Ovary (tissue), 9 donors: ENCODE data around the gene IBA57. TPM values are rescaled to one million over a fixed set of nuclear protein-coding genes. Genes with fewer than 3 reads are reported as not detected.

Experiments used
- DNase-seq, 5 donors: peaks; one replicate each; pipeline ENCODE4 v3.0.0-alpha.2; 2019 to 2020
- H3K27ac ChIP-seq, 2 donors: fragments of 200-600 bp; one replicate each; pipeline versions ENCODE4 v1.5.1 to v1.8.0; 2019 to 2022
- H3K27me3 ChIP-seq: fragments of 200-600 bp; one replicate; pipeline ENCODE4 v1.8.0; 2022
- H3K36me3 ChIP-seq: fragments of 200-600 bp; sonication (generic); one replicate; pipeline ENCODE4 v1.5.1; 2019
- H3K4me1 ChIP-seq: one replicate; pipeline ENCODE4 v1.8.1; 2013; ENCODE audit warnings: mild to moderate bottlenecking, moderate library complexity; ENCODE audit not compliant: insufficient read depth
- H3K4me3 ChIP-seq: fragments of 200-600 bp; sonication (generic); one replicate; pipeline ENCODE4 v1.5.1; 2017
- H3K9me3 ChIP-seq, 2 donors: fragments of 200-600 bp in 1 of 2; sonication (generic) in 1 of 2; one replicate each; pipeline versions ENCODE4 v1.5.1 to v1.8.1; 2013 to 2019; ENCODE audit warnings: mild to moderate bottlenecking in 1 of 2, moderate library complexity in 1 of 2
- CTCF ChIP-seq, 3 donors: fragments of 450-650 bp in 2 of 3; fragments of 200-600 bp in 1 of 3; IDR thresholded peaks; one replicate each; pipeline versions ENCODE4 v1.5.1 to v1.8.0; 2016 to 2022; ENCODE audit warnings: antibody characterized with exemption in 3 of 3, mild to moderate bottlenecking in 1 of 3
- EP300 ChIP-seq: sonication (generic); formaldehyde crosslinking; IDR thresholded peaks from one replicate; pipeline ENCODE4 v1.6.1; 2017; ENCODE audit warnings: antibody characterized with exemption
- POLR2A ChIP-seq: fragments of 450-650 bp; IDR thresholded peaks from one replicate; pipeline ENCODE4 v1.6.1; 2017; ENCODE audit warnings: antibody characterized with exemption, mild to moderate bottlenecking, moderate library complexity
- WGBS, 3 donors: extraction: QIAGEN DNeasy Blood & Tissue Kit in 1 of 3; methylation state at CpG; one replicate each; pipeline versions ENCODE4 v1.1.5 to v1.1.7; 2013 to 2017; 5-methylcytosine and 5-hydroxymethylcytosine counted together
- intact Hi-C, 4 donors: fragments of 100-400 bp; cut with DNase I; formaldehyde crosslinking; loops; one replicate each; pipeline versions ENCODE4 v1.11.0 to v1.15.1; 2022 to 2023
- polyA plus RNA-seq, 2 donors: library from polyadenylated mRNA; stranded (reverse); fragments of 200-250 nt in 1 of 2; fragments of 350-450 nt in 1 of 2; fragmentation: Illumina TruSeq in 1 of 2; extraction: RNeasy Lipid Tissue Mini Kit (QIAGEN cat#74804) in 1 of 2; gene quantifications; one replicate each; pipeline ENCODE4 v1.2.3, GENCODE V29; 2013 to 2014
- total RNA-seq, 7 donors: library from RNA; depleted of rRNA in 2 of 7; stranded (reverse); fragments of >200 nt in 2 of 7; fragmentation: NEBNext Ultra II Directional in 3 of 7; extraction: Animal tissue kit (Norgen Biotek cat#: 25700) in 3 of 7; gene quantifications; one replicate each; pipeline versions ENCODE4 v1.1.0 to v1.2.4, GENCODE V29; 2016 to 2023
- donor health status: DM: no; HTN: no; CAD: no; lungs with moderate emphysema.
- donor health status: DM: no; HTN: no; CAD: no.
- donor health status: Bipolar disorder and iron deficiency.
- donor health status: DM: yes; HTN: yes; CAD: no.
- donor health status: DM: no; HTN: no; CAD: no.
- donor health status: DM: yes; HTN: yes; CAD: no.

The IBA57 gene
- total and polyA plus RNA-seq, 9 donors, result 2.8 to 14.5 (median 9.0) TPM

- 66 to 84% (median 75%) methylated on average over 14 to 15 of the region's 15 CpGs for WGBS, 3 donors
- no peak for TF ChIP-seq POLR2A
- no peak for TF ChIP-seq CTCF (IDR thresholded peaks at IDR 0.05)
- no peak for TF ChIP-seq EP300
- Histone ChIP-seq H3K27ac (no peak overlapping the region), H3K27me3 (no peaks in the 10 kb centered on the region), H3K36me3 (no peaks in the 10 kb centered on the region), H3K9me3 (no peaks in the 10 kb centered on the region), H3K4me1 (peaks cover 10% of the 10 kb centered on the region), H3K4me3 (no peak overlapping the region)
- intact Hi-C loops, result loop anchor here in 1 of 4 donors (10.0 kb wide), 1 partner anchor 245 kb away; the partner anchor contains the start of gene TRIM11
- peak in 3 of 5 donors; percentile 18 to 38 (median 23) for DNase-seq
These were observed 5.3 kb upstream of the IBA57 start for GRCh38 chr1:228160201-228160761.

GRCh38 chr1:228161362-228161761 is 4.2 kb upstream of the IBA57 start:
- Histone ChIP-seq H3K4me1 (peaks cover 12% of the 10 kb centered on the region), H3K27ac (no peak overlapping the region), H3K36me3 (no peaks in the 10 kb centered on the region), H3K4me3 (no peak overlapping the region), H3K27me3 (no peaks in the 10 kb centered on the region), H3K9me3 (no peaks in the 10 kb centered on the region)
- TF ChIP-seq CTCF (IDR thresholded peaks at IDR 0.05) (no peak), EP300 (no peak), POLR2A (no peak)
- intact Hi-C loops, result loop anchor here in 1 of 4 donors (10.0 kb wide), 1 partner anchor 243 kb away; the partner anchor contains the start of gene TRIM11
- WGBS, 3 donors, result 29 to 48% (median 32%) methylated on average over 6 to 7 of the region's 7 CpGs
- DNase-seq, result peak in 1 of 5 donors; percentile 15

- TF ChIP-seq EP300 (no peak), CTCF (IDR thresholded peaks at IDR 0.05) (no peak), POLR2A (no peak)
- intact Hi-C loops, result loop anchor here in 1 of 4 donors (10.0 kb wide), 1 partner anchor 243 kb away; the partner anchor contains the start of gene TRIM11
- 61 to 83% (median 64%) methylated on average over 9 of the region's 9 CpGs for WGBS, 3 donors
- Histone ChIP-seq H3K4me1 (peaks cover 17% of the 10 kb centered on the region), H3K36me3 (no peaks in the 10 kb centered on the region), H3K4me3 (no peak overlapping the region), H3K9me3 (no peaks in the 10 kb centered on the region), H3K27ac (no peak overlapping the region), H3K27me3 (no peaks in the 10 kb centered on the region)
- peak in 1 of 5 donors; percentile 28 for DNase-seq
These were observed 3.7 kb upstream of the IBA57 start for GRCh38 chr1:228161866-228162265.

- Histone ChIP-seq H3K27me3 (no peaks in the 10 kb centered on the region), H3K27ac (no peak overlapping the region), H3K4me1 (peaks cover 17% of the 10 kb centered on the region), H3K36me3 (no peaks in the 10 kb centered on the region), H3K4me3 (no peak overlapping the region), H3K9me3 (no peaks in the 10 kb centered on the region)
- DNase-seq, result peak in 3 of 5 donors; percentile 54 to 59 (median 56)
- intact Hi-C loops, result loop anchor here in 2 of 4 donors (1.0 to 10.0 kb wide), 2 partner anchors 242 to 711 kb away; partner anchors contain the start of gene TRIM11 (in 1 of the 2)
- 15 to 23% (median 22%) methylated on average over 9 to 14 of the region's 14 CpGs for WGBS, 3 donors
- no peak for TF ChIP-seq CTCF (IDR thresholded peaks at IDR 0.05)
- no peak for TF ChIP-seq POLR2A
- no peak for TF ChIP-seq EP300
These were observed 3.2 kb upstream of the IBA57 start for GRCh38 chr1:228162286-228163006.
